Limb (tissue), 2 donors: ENCODE data around the gene RGS7.
A peak's percentile ranks its signal among the peaks of the same experiment; 100 is the strongest.

Experiments
- DNase-seq, 2 donors: peaks; one replicate each; pipeline ENCODE4 v3.0.0-alpha.2; 2016; ENCODE audit errors: extremely low spot score in 2 of 2

Gene RGS7

GRCh38 chr1:241356519-241357365 is at the start of gene RGS7:
Gene RGS7 (minus strand): TSS chr1:241357205.
- peak; percentile 44 to 85 for DNase-seq

- DNase-seq = no peak
These were observed 49.4 kb upstream of the RGS7 start for GRCh38 chr1:241406421-241406820.

- no peak for DNase-seq
These were observed 44.2 kb upstream of the RGS7 start for GRCh38 chr1:241401156-241401555.

GRCh38 chr1:241396747-241397681 is 40.0 kb upstream of the RGS7 start:
- DNase-seq = no peak

GRCh38 chr1:241391926-241392710 is 35.1 kb upstream of the RGS7 start:
- no peak for DNase-seq

GRCh38 chr1:241390526-241390925 is 33.5 kb upstream of the RGS7 start:
- no peak for DNase-seq

- no peak for DNase-seq
These were observed 32.4 kb upstream of the RGS7 start for GRCh38 chr1:241389400-241389799.

GRCh38 chr1:241387216-241387615 is 30.2 kb upstream of the RGS7 start:
- DNase-seq = no peak

GRCh38 chr1:241376701-241377100 is 19.7 kb upstream of the RGS7 start:
- no peak for DNase-seq

- no peak for DNase-seq
These were observed 18.9 kb upstream of the RGS7 start for GRCh38 chr1:241375886-241376285.

GRCh38 chr1:241366196-241366595 is 9.2 kb upstream of the RGS7 start:
- DNase-seq = no peak

GRCh38 chr1:241362350-241362749 is 5.3 kb upstream of the RGS7 start:
- DNase-seq = no peak

GRCh38 chr1:241357366-241358340 is 648 bp upstream of the RGS7 start:
- no peak for DNase-seq

- DNase-seq = peak in 1 of 2 donors; percentile 48
These were observed 852 bp downstream of the RGS7 start for GRCh38 chr1:241356187-241356518.

- no peak for DNase-seq
These were observed 1.5 kb downstream of the RGS7 start for GRCh38 chr1:241355311-241356010.

- DNase-seq = no peak
These were observed 4.6 kb downstream of the RGS7 start for GRCh38 chr1:241352401-241352800.

- DNase-seq = no peak
These were observed 5.2 kb downstream of the RGS7 start for GRCh38 chr1:241351841-241352240.

GRCh38 chr1:241343956-241344355 is 13.0 kb downstream of the RGS7 start:
- DNase-seq = no peak

GRCh38 chr1:241336335-241336734 is 20.7 kb downstream of the RGS7 start:
- DNase-seq = no peak

GRCh38 chr1:241332987-241333386 is 24.0 kb downstream of the RGS7 start:
- DNase-seq = no peak
